GM12878 (cell line): ENCODE measurements around the gene GADD45A.

Experiments
- HDGF ChIP-seq: fragments of 450-650 bp; IDR thresholded peaks from 2 replicates; pipeline ENCODE4 v1.6.1; 2016; ENCODE audit warnings: antibody characterized with exemption
- POLR2A ChIP-seq: IDR thresholded peaks from 2 replicates; pipeline ENCODE4 v1.6.1; 2011; ENCODE audit warnings: low read depth, mild to moderate bottlenecking, low read length
- SUZ12 ChIP-seq: fragments of 200-600 bp; sonication (generic); IDR thresholded peaks from one replicate; pipeline ENCODE4 v1.6.1; 2018; ENCODE audit warnings: antibody characterized with exemption, mild to moderate bottlenecking; ENCODE audit not compliant: unreplicated experiment

- TF ChIP-seq SUZ12 (no peak), HDGF (no peak), POLR2A (no peak)
These were observed 40.4 kb upstream of the GADD45A start for GRCh38 chr1:67644566-67644965.
